Measurements from ENCODE around the gene UNC13A. TPM values are rescaled to one million over a fixed set of nuclear protein-coding genes. Genes with fewer than 3 reads are reported as not detected.

The UNC13A gene
- total RNA-seq, 2 experiments from 2014 or later, result 0.02 to 0.04 TPM

GRCh38 chr19:17610384-17610783 is 77.8 kb downstream of the UNC13A start:
- no peaks in the 10 kb centered on the region for H3K9me3 Mint-ChIP-seq (ENCODE audit: low read depth)
- POLR2A ChIA-PET, result no interaction called here
- H3K4me3 Mint-ChIP-seq, result no peak overlapping the region
- intact Hi-C loops (cut with DNase I, micrococcal nuclease), result no loop called here
- H3K27ac Mint-ChIP-seq, result no peak overlapping the region
- ATAC-seq, result no peak
- peaks cover 3% of the 10 kb centered on the region for H3K27me3 Mint-ChIP-seq
- DNase-seq, result no peak
- no peaks in the 10 kb centered on the region for H3K36me3 Mint-ChIP-seq (ENCODE audit: low read depth)
- CTCF ChIA-PET, result interaction anchor here (0.7 to 1.6 kb wide), 3 partner anchors 35 to 175 kb away, joined by 3 read pairs; no protein-coding TSS in a partner anchor
- peaks cover 8% of the 10 kb centered on the region for H3K4me1 Mint-ChIP-seq

GRCh38 chr19:17607936-17608335 is 80.2 kb downstream of the UNC13A start:
- no peak for ATAC-seq
- Mint-ChIP-seq H3K4me3 (no peak overlapping the region), H3K27ac (no peak overlapping the region), H3K4me1 (peaks cover 8% of the 10 kb centered on the region), H3K27me3 (peaks cover 15% of the 10 kb centered on the region), H3K36me3 (ENCODE audit: low read depth) (no peaks in the 10 kb centered on the region), H3K9me3 (ENCODE audit: low read depth) (no peaks in the 10 kb centered on the region)
- intact Hi-C loops (cut with DNase I, micrococcal nuclease), result loop anchor here in 1 of 2 experiments (5.0 kb wide), 1 partner anchor 174 kb away; no protein-coding TSS in a partner anchor
- ChIA-PET CTCF (interaction anchor here (0.8 kb wide), 1 partner anchor 31 kb away, joined by 3 read pairs; no protein-coding TSS in a partner anchor), POLR2A (no interaction called here)
- DNase-seq, result no peak

- H3K27ac Mint-ChIP-seq, result no peak overlapping the region
- H3K27me3 Mint-ChIP-seq, result peaks cover 24% of the 10 kb centered on the region
- ChIA-PET CTCF (interaction anchor here (0.6 to 2.1 kb wide), 7 partner anchors 10 to 249 kb away, joined by 3 to 10 read pairs (median 5); no protein-coding TSS in a partner anchor), POLR2A (no interaction called here)
- intact Hi-C loops (cut with DNase I, micrococcal nuclease), result loop anchor here in 1 of 2 experiments (1.0 to 5.0 kb wide), 5 partner anchors 51 to 253 kb away; partner anchors contain the start of genes COLGALT1, RPL18A and SLC27A1
- peak overlapping the region; percentile 65 for H3K4me3 Mint-ChIP-seq
- DNase-seq, result no peak
- no peaks in the 10 kb centered on the region for H3K36me3 Mint-ChIP-seq (ENCODE audit: low read depth)
- H3K9me3 Mint-ChIP-seq (ENCODE audit: low read depth), result no peaks in the 10 kb centered on the region
- peaks cover 8% of the 10 kb centered on the region for H3K4me1 Mint-ChIP-seq
- ATAC-seq, result peak; percentile 20
Observed at GRCh38 chr19:17606590-17607185, 81.5 kb downstream of the UNC13A start.

GRCh38 chr19:17605761-17606589 is 82.2 kb downstream of the UNC13A start:
- Mint-ChIP-seq H3K9me3 (ENCODE audit: low read depth) (no peaks in the 10 kb centered on the region), H3K27ac (no peak overlapping the region), H3K4me1 (peaks cover 8% of the 10 kb centered on the region), H3K36me3 (ENCODE audit: low read depth) (no peaks in the 10 kb centered on the region), H3K27me3 (peaks cover 30% of the 10 kb centered on the region), H3K4me3 (peak overlapping the region; percentile 65)
- DNase-seq (peak; percentile 90), ATAC-seq (peak; percentile 89)
- ChIA-PET CTCF (interaction anchor here (0.6 to 2.1 kb wide), 13 partner anchors 11 to 325 kb away, joined by 3 to 10 read pairs (median 3); partner anchors contain the start of gene B3GNT3), POLR2A (no interaction called here)
- intact Hi-C loops (cut with DNase I, micrococcal nuclease), result loop anchor here in 1 of 2 experiments (1.0 to 5.0 kb wide), 5 partner anchors 51 to 253 kb away; partner anchors contain the start of genes COLGALT1, RPL18A and SLC27A1

GRCh38 chr19:17605117-17605516 is 83.0 kb downstream of the UNC13A start:
- H3K9me3 Mint-ChIP-seq (ENCODE audit: low read depth), result no peaks in the 10 kb centered on the region
- ChIA-PET CTCF (interaction anchor here (0.6 to 1.1 kb wide), 4 partner anchors 12 to 326 kb away, joined by 3 read pairs; no protein-coding TSS in a partner anchor), POLR2A (no interaction called here)
- DNase-seq (no peak), ATAC-seq (no peak)
- H3K36me3 Mint-ChIP-seq (ENCODE audit: low read depth), result no peaks in the 10 kb centered on the region
- no peak overlapping the region for H3K27ac Mint-ChIP-seq
- H3K4me1 Mint-ChIP-seq, result peaks cover 8% of the 10 kb centered on the region
- intact Hi-C loops (cut with DNase I, micrococcal nuclease), result loop anchor here in 1 of 2 experiments (5.0 kb wide), 1 partner anchor 177 kb away; no protein-coding TSS in a partner anchor
- no peak overlapping the region for H3K4me3 Mint-ChIP-seq
- H3K27me3 Mint-ChIP-seq, result peaks cover 31% of the 10 kb centered on the region

GRCh38 chr19:17604372-17605025 is 83.7 kb downstream of the UNC13A start:
- ChIA-PET POLR2A (interaction anchor here (0.6 kb wide), 1 partner anchor 198 kb away, joined by 9 read pairs; no protein-coding TSS in a partner anchor), CTCF (interaction anchor here (0.5 to 1.0 kb wide), 7 partner anchors 31 to 726 kb away, joined by 3 read pairs; no protein-coding TSS in a partner anchor)
- DNase-seq (no peak), ATAC-seq (no peak)
- intact Hi-C loops (cut with DNase I, micrococcal nuclease), result loop anchor here in 1 of 2 experiments (5.0 kb wide), 1 partner anchor 178 kb away; no protein-coding TSS in a partner anchor
- H3K9me3 Mint-ChIP-seq (ENCODE audit: low read depth), result no peaks in the 10 kb centered on the region
- H3K4me1 Mint-ChIP-seq, result peaks cover 8% of the 10 kb centered on the region
- H3K4me3 Mint-ChIP-seq, result no peak overlapping the region
- H3K27me3 Mint-ChIP-seq, result peaks cover 31% of the 10 kb centered on the region
- H3K36me3 Mint-ChIP-seq (ENCODE audit: low read depth), result no peaks in the 10 kb centered on the region
- H3K27ac Mint-ChIP-seq, result no peak overlapping the region

GRCh38 chr19:17602872-17603510 is 85.2 kb downstream of the UNC13A start:
- H3K27ac Mint-ChIP-seq, result no peak overlapping the region
- no peak for DNase-seq
- no peaks in the 10 kb centered on the region for H3K36me3 Mint-ChIP-seq (ENCODE audit: low read depth)
- intact Hi-C loops (cut with DNase I, micrococcal nuclease), result no loop called here
- H3K27me3 Mint-ChIP-seq, result peaks cover 33% of the 10 kb centered on the region
- peaks cover 8% of the 10 kb centered on the region for H3K4me1 Mint-ChIP-seq
- no peak for ATAC-seq
- ChIA-PET CTCF (interaction anchor here (0.7 to 1.3 kb wide), 3 partner anchors 20 to 90 kb away, joined by 3 to 6 read pairs (median 3); no protein-coding TSS in a partner anchor), POLR2A (no interaction called here)
- H3K4me3 Mint-ChIP-seq, result no peak overlapping the region
- no peaks in the 10 kb centered on the region for H3K9me3 Mint-ChIP-seq (ENCODE audit: low read depth)

- H3K4me1 Mint-ChIP-seq, result peaks cover 8% of the 10 kb centered on the region
- H3K27me3 Mint-ChIP-seq, result peaks cover 33% of the 10 kb centered on the region
- ATAC-seq, result no peak
- no peak overlapping the region for H3K27ac Mint-ChIP-seq
- intact Hi-C loops (cut with DNase I, micrococcal nuclease), result no loop called here
- ChIA-PET CTCF (interaction anchor here (1.3 kb wide), 1 partner anchor 29 kb away, joined by 6 read pairs; no protein-coding TSS in a partner anchor), POLR2A (no interaction called here)
- DNase-seq, result no peak
- H3K9me3 Mint-ChIP-seq (ENCODE audit: low read depth), result no peaks in the 10 kb centered on the region
- no peak overlapping the region for H3K4me3 Mint-ChIP-seq
- H3K36me3 Mint-ChIP-seq (ENCODE audit: low read depth), result no peaks in the 10 kb centered on the region
Observed at GRCh38 chr19:17602217-17602616, 85.9 kb downstream of the UNC13A start.

GRCh38 chr19:17601683-17602082 is 86.5 kb downstream of the UNC13A start:
- H3K4me3 Mint-ChIP-seq, result no peak overlapping the region
- ChIA-PET POLR2A (no interaction called here), CTCF (no interaction called here)
- DNase-seq (no peak), ATAC-seq (no peak)
- no peaks in the 10 kb centered on the region for H3K36me3 Mint-ChIP-seq (ENCODE audit: low read depth)
- intact Hi-C loops (cut with DNase I, micrococcal nuclease), result no loop called here
- H3K27ac Mint-ChIP-seq, result no peak overlapping the region
- peaks cover 31% of the 10 kb centered on the region for H3K27me3 Mint-ChIP-seq
- no peaks in the 10 kb centered on the region for H3K9me3 Mint-ChIP-seq (ENCODE audit: low read depth)
- H3K4me1 Mint-ChIP-seq, result peaks cover 5% of the 10 kb centered on the region

- CTCF ChIA-PET, result no interaction called here
- Mint-ChIP-seq H3K27ac (no peak overlapping the region), H3K27me3 (peaks cover 31% of the 10 kb centered on the region), H3K4me1 (no peaks in the 10 kb centered on the region), H3K4me3 (no peak overlapping the region), H3K9me3 (ENCODE audit: low read depth) (no peaks in the 10 kb centered on the region), H3K36me3 (ENCODE audit: low read depth) (no peaks in the 10 kb centered on the region)
- intact Hi-C loops (cut with DNase I, micrococcal nuclease), result no loop called here
- DNase-seq, result no peak
- POLR2A ChIA-PET, result no interaction called here
- ATAC-seq, result no peak
Observed at GRCh38 chr19:17599780-17600179, 88.4 kb downstream of the UNC13A start.

Data from activated CD4-positive, alpha-beta T cell treated with anti-CD3 and anti-CD28 coated beads for 36 hours (primary cell).